ENCODE results near the gene PARD3.

DNA sequence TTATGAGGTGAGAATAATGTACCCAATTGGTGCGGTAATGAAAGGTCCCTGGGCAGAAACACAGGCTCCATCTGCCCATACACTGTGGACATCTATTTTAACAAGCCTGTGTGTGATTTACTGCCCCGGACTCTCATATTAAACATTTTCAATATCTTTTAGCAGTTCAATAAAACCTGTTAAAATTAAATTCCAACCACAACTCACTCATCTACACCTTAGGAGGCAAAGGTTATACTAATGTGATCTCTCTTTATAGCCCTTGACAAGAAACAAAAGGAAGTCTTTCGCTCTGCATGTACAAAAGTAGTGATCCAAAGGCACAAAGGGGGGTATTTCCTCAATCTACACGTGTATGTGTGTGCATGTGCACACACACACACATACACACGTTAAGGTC lies 186.0 kb downstream of the PARD3 start:
- TF ChIP-seq, protein P1, sequence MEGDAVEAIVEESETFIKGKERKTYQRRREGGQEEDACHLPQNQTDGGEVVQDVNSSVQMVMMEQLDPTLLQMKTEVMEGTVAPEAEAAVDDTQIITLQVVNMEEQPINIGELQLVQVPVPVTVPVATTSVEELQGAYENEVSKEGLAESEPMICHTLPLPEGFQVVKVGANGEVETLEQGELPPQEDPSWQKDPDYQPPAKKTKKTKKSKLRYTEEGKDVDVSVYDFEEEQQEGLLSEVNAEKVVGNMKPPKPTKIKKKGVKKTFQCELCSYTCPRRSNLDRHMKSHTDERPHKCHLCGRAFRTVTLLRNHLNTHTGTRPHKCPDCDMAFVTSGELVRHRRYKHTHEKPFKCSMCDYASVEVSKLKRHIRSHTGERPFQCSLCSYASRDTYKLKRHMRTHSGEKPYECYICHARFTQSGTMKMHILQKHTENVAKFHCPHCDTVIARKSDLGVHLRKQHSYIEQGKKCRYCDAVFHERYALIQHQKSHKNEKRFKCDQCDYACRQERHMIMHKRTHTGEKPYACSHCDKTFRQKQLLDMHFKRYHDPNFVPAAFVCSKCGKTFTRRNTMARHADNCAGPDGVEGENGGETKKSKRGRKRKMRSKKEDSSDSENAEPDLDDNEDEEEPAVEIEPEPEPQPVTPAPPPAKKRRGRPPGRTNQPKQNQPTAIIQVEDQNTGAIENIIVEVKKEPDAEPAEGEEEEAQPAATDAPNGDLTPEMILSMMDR (conservative IDR thresholded peaks at IDR 0.05; ENCODE audit: low read depth, low read length), result no peak
- TF ChIP-seq EZH2 (IDR thresholded peaks at IDR 0.05; ENCODE audit: low read length, unreplicated experiment), result no peak
